MCF 10A (cell line): ENCODE data around the gene PI4KA. TPM values are rescaled to one million over a fixed set of nuclear protein-coding genes. Genes with fewer than 3 reads are reported as not detected.

Source experiments
- BruUV-seq: library from RNA; stranded (reverse); fragments of 400-500 nt; replicated peaks from 2 replicates; lab custom pipeline; 2021; lab: Mats Ljungman, UMichigan
- CTCF ChIA-PET: fragments of 300-600 bp; sonication (Branson Sonifier 250); formaldehyde crosslinking; extraction: SDS; loops from one replicate; lab custom pipeline; 2021; ENCODE audit warnings: antibody characterized with exemption, inconsistent platforms; lab: Yijun Ruan, JAX
- POLR2A ChIA-PET: fragments of 300-600, 350-650 bp; sonication (Branson Sonifier 250); formaldehyde crosslinking; extraction: SDS; loops from one replicate; lab custom pipeline; 2020; ENCODE audit warnings: antibody characterized with exemption, inconsistent platforms; lab: Yijun Ruan, JAX
- DNase-seq: peaks from one replicate; pipeline ENCODE4 v3.0.0-alpha.2; 2018; ENCODE audit not compliant: unreplicated experiment
- H3K27ac Mint-ChIP-seq: one replicate; pipeline ENCODE4 v1.8.0; 2022; ENCODE audit warnings: mild to moderate bottlenecking, low read depth, mixed read lengths; ENCODE audit not compliant: unreplicated experiment
- H3K27me3 Mint-ChIP-seq: one replicate; pipeline ENCODE4 v1.8.0; 2022; ENCODE audit warnings: mixed read lengths; ENCODE audit not compliant: insufficient read depth, unreplicated experiment
- H3K36me3 Mint-ChIP-seq: one replicate; pipeline ENCODE4 v1.8.0; 2022; ENCODE audit warnings: mild to moderate bottlenecking, moderate library complexity, mixed read lengths; ENCODE audit not compliant: insufficient read depth, unreplicated experiment
- H3K4me1 Mint-ChIP-seq: one replicate; pipeline ENCODE4 v1.8.0; 2022; ENCODE audit warnings: mixed read lengths; ENCODE audit not compliant: insufficient read depth, unreplicated experiment
- H3K4me3 Mint-ChIP-seq: one replicate; pipeline ENCODE4 v1.8.0; 2022; ENCODE audit warnings: mild to moderate bottlenecking, moderate library complexity, mixed read lengths; ENCODE audit not compliant: unreplicated experiment
- H3K9me3 Mint-ChIP-seq: one replicate; pipeline ENCODE4 v1.8.0; 2022; ENCODE audit warnings: mixed read lengths; ENCODE audit not compliant: unreplicated experiment
- intact Hi-C: fragments of 100-400 bp; cut with micrococcal nuclease; formaldehyde crosslinking; loops from 2 replicates; pipeline ENCODE4 v1.14.1; 2022
- total RNA-seq: library from RNA; stranded (reverse); gene quantifications from 2 replicates; pipeline ENCODE4 v1.2.3, GENCODE V29; 2022
- TF ChIP-seq, protein P1 (sequence below): fragments of 200-600 bp; IDR thresholded peaks from one replicate; pipeline ENCODE4 v1.8.0; 2022; ENCODE audit warnings: antibody characterized with exemption, mild to moderate bottlenecking; ENCODE audit not compliant: unreplicated experiment

The PI4KA gene
- total RNA-seq, 1 experiment from 2014 or later = 39.0 TPM

DNA sequence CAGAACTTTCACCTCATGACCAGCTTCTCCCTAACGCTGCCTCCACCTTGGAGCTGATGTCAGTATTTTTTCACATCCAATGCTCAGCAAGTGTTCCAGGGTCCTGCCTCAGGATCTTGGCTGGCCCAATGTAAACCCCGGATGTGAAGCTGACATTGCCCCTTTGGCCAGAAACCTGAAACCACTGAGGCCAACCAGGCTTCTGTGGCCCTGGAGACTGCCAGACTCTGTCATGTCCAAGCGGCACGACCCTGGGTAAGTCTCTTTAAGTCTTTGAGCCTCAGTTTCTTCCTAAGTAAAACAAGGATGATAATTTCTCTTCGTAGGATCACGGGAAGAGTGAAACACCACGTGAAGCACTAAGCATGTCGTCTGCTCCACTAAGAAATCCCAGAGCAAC, 61.9 kb downstream of the PI4KA start:
- H3K27ac Mint-ChIP-seq = no peak overlapping the region
- BruUV-seq = no TSS peak
- H3K9me3 Mint-ChIP-seq = no peaks in the 10 kb centered on the region
- no peaks in the 10 kb centered on the region for H3K27me3 Mint-ChIP-seq
- H3K36me3 Mint-ChIP-seq = peaks cover 68% of the 10 kb centered on the region
- no peak for DNase-seq
- H3K4me3 Mint-ChIP-seq = no peak overlapping the region
- POLR2A ChIA-PET = no interaction called here
- TF ChIP-seq, protein P1, sequence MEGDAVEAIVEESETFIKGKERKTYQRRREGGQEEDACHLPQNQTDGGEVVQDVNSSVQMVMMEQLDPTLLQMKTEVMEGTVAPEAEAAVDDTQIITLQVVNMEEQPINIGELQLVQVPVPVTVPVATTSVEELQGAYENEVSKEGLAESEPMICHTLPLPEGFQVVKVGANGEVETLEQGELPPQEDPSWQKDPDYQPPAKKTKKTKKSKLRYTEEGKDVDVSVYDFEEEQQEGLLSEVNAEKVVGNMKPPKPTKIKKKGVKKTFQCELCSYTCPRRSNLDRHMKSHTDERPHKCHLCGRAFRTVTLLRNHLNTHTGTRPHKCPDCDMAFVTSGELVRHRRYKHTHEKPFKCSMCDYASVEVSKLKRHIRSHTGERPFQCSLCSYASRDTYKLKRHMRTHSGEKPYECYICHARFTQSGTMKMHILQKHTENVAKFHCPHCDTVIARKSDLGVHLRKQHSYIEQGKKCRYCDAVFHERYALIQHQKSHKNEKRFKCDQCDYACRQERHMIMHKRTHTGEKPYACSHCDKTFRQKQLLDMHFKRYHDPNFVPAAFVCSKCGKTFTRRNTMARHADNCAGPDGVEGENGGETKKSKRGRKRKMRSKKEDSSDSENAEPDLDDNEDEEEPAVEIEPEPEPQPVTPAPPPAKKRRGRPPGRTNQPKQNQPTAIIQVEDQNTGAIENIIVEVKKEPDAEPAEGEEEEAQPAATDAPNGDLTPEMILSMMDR = no peak
- intact Hi-C loops = no loop called here
- no peaks in the 10 kb centered on the region for H3K4me1 Mint-ChIP-seq
- CTCF ChIA-PET = interaction anchor here (4.5 kb wide), 1 partner anchor 13 kb away, joined by 33 read pairs; no protein-coding TSS in a partner anchor

DNA sequence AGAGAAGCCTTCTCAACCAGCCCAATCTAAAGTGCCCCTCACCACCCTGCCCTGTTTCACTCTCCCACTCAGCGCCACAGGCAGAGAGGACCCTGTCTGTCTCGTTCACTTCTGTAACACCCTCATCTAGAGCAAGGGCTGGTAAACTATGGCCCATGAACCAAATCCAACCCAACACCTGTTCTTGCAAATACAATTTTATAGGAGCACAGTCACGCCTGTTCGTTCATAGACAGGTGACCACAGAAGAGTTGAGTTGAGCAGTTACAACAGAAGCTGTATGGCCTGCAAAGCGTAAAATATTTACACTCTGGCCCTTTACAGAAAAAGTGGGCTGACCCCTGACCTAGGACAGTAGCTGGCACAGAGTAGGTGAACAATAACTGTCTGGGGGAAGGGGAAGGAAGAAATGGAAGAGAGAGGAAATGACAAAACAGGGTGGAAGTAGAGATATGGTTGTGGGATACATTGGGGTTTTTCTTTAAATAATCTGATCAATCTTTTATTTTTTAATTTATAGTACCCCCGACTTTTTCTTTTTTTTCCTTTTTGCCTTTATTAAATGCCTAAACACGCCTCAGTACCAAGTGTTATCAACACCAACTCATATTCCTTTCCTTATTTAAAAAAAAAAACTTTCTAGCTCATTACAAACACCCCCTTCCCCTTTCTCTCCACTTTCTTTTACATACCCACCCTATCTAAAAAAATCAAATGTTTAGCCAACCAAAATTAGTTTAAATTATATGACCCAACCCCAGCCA, 63.8 kb downstream of the PI4KA start:
- peaks cover 61% of the 10 kb centered on the region for H3K36me3 Mint-ChIP-seq
- H3K9me3 Mint-ChIP-seq = no peaks in the 10 kb centered on the region
- no peaks in the 10 kb centered on the region for H3K4me1 Mint-ChIP-seq
- no TSS peak for BruUV-seq
- no peak overlapping the region for H3K27ac Mint-ChIP-seq
- DNase-seq = no peak
- no peaks in the 10 kb centered on the region for H3K27me3 Mint-ChIP-seq
- POLR2A ChIA-PET = no interaction called here
- CTCF ChIA-PET = interaction anchor here (0.7 to 4.5 kb wide), 3 partner anchors 11 to 318 kb away, joined by 3 to 33 read pairs (median 7); no protein-coding TSS in a partner anchor
- TF ChIP-seq, protein P1 = no peak
- intact Hi-C loops = no loop called here
- H3K4me3 Mint-ChIP-seq = no peak overlapping the region

DNA sequence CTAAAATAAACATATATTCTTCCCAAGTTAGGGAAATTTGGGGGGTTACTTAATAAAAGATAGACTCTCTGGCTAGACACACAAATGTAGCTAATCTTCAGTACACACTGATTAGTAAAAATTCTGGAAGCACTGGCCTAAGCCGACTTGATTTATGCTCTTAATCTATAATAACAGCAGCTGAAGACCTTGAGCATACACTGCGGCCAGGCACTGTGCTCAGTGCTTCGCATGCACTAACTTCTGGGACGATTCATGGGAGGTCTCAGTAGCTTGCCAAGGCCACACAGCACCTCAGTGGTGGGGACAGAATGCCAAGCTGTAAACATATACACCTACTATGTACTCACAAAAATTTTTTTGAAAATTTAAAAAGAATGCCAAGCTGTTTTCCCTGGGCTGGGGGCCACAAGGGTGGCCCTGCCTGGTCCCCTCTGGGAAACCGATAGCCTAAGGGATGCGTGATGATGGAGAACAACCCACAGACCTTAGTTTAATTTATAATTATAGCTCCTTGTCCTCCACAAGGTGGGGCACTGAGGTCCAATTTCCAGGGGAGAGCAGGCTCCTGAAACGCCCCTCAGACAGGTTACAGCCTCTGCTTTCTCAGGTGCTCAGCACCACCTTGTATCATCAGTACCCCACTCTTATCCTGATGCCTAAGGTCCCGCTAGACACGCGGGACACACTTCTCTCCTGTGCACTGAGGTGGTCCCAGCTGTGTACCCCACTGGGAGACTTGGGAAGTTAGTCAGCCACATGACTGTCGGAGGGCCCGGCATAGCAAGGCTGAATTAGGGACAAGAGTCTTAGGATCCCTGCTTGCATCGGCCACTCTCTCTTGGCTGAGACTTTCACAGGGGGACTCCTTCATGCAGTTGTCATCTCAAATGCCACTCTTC, 64.6 kb downstream of the PI4KA start:
- CTCF ChIA-PET = interaction anchor here (1.8 to 4.5 kb wide), 2 partner anchors 10 to 52 kb away, joined by 7 to 33 read pairs; no protein-coding TSS in a partner anchor
- BruUV-seq = no TSS peak
- intact Hi-C loops = no loop called here
- Mint-ChIP-seq H3K4me3 (no peak overlapping the region), H3K27me3 (no peaks in the 10 kb centered on the region), H3K36me3 (peaks cover 53% of the 10 kb centered on the region), H3K9me3 (no peaks in the 10 kb centered on the region), H3K4me1 (no peaks in the 10 kb centered on the region), H3K27ac (no peak overlapping the region)
- POLR2A ChIA-PET = no interaction called here
- no peak for DNase-seq
- TF ChIP-seq, protein P1 = no peak
